ENCODE data around the gene RNF126. TPM values are rescaled to one million over a fixed set of nuclear protein-coding genes. Genes with fewer than 3 reads are reported as not detected.

RNF126 gene
- 22.0 and 32.0 TPM in 2 replicates for total RNA-seq

DNA sequence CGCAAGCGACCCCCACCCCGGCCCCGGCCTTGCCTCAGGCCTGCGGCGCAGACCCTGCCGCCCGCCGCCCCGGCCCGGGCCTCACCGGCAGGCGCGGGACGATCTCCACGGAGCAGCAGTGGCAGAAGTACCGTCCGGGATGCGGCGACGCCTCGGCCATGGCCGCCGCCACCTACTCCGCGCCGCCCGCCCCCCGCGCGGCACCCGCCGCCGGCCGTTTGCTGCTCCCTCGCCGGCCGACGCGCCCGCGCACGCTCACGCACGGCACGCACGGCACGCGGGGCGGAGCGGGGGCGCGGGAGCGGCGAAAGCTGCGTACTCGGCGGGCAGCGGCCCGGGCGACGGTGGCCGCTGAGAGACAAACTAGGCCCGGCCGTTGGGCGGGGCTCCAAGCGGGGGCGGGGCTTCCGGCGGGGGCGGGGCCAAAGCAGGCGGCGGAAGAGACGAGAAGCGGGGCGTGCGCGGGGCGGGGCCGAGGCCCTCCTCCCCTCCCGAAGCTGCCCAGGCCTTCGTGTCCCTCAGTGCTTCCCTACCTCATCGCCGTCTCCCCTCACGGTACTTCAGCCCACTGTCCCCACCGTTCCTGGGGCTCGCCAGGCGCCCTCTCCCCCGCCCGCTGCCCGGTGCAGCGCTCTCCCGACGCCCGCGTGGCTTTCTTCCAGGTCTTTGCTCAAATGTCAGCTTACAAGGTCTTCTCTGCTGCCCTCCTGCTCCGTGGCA, at the start of gene RNF126:
TSS of gene RNF126 (minus strand) at position 253 of the 720 bp plus-strand sequence. CDS start at position 160, 93 bp downstream.

DNA sequence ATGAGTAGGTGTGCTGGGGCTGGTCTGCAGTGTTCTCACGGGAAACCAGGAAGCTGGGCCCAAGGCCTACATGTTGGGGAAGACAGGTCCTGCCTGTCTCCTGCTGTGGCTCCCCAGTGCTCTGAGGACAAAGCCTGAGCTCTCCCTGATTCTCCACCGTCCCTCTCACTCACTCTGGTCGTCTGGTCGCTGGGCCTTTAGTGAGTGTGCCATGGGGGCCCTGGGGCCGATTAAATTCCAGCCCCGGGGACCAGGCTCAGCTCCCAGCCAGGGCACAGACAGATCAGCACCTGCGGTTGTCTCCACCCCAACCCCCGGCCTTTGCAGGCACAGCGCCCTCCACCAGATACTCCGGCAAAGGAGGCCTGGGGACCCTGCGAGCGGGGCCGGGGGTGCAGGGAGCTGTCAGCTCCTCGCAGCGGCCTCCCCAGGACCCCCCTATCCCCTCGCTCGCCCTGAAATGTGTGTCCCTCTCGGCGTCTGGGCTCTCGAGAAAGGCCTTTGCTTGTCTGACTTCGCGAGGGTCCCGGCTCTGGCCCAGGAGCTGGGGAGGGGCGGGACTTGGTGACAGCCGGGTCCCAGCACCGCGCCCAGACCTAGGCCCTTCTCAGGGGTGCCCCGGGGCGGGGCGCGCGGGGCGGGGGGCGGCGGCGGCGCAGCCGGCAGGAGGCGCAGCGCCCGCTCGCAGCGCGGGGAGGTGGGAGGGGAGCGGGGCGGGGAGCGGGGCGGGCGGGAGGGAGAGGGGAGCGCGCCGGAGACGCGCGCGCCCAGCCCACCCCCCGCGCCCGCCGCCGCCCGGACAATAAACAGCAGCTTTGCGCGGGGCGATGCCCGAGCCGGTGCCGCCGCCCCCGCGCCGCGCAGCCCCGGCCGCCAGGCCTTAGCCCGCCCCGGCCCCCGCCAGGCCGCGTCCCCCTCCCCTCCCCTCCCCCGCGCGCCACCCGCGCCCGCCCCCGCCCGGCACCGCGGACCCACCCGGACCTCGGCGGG, 45.4 kb upstream of the RNF126 start, which contains the start of gene PALM:
TSS of gene PALM (plus strand) at position 782 of the 990 bp plus-strand sequence. CDS start 212 bp downstream, outside the sequence.

DNA sequence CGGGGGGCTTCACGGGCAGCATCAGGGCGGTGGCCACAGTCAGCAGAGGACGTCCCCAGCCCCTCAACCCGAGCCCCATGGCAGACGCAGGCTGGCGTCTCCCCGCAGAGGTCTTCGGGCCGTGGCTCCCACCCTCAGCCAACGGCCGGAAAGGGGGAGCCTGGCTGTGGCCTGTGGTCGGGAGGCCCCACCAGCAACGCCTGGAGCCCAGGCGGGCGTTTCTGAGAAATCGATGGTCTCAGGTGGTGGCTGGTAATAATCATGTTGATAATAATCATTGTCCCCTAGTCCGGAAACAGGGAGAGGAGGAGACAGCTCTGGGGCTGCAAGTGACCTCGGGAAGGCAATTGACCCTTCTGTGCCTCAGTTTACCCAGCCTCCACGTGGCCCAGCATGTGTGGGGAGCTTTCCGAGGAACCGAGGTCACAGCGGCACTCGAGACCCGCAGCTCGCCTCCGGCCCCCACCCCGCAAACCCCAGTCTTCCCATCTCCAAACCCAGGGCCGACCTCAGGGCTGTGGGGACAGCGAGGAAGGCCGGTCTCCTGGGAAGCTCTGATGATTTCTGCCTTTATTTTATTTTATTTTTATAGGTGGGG, 32.4 kb upstream of the RNF126 start, which contains the start of gene PRSS57:
TSS of gene PRSS57 (minus strand) at position 101 of the 598 bp plus-strand sequence. CDS start at position 79, 22 bp downstream.

DNA sequence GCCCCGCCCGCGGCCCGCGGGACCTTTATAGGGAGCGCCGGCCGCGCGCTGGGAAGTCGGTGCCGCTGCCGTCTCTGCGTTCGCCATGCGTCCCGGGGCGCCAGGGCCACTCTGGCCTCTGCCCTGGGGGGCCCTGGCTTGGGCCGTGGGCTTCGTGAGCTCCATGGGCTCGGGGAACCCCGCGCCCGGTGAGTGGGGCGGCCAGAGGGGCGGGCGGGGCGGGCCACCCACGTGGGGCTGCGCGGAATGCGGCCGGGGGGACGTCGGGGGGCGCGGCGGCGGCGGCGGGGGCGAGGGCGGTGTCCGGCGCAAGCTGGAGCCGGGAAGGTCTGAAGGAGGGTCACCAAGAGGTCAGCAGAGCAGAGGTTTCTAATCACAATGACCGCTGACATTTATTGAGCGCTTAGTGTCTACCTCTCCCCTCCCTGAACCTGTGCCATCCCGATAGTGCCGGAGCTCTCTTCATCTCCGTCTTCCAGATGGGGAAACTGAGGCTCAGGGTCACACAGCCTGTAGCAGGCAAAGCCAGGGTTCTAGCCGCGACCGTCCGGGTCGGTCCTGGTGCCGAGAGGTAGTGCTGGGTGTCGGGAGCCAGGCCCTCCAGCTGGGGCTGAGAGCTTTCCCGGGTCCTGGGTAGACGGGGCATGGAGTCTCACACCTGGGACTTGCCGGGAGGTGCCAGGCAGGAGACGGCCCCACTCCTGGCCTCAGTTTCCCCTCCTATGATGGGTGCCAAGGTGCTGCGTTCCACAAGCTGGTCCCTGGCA, 13.5 kb upstream of the RNF126 start, which contains the start of gene FSTL3:
TSS of gene FSTL3 (plus strand) at position 54 of the 767 bp plus-strand sequence. CDS start at position 86, 32 bp downstream.

DNA sequence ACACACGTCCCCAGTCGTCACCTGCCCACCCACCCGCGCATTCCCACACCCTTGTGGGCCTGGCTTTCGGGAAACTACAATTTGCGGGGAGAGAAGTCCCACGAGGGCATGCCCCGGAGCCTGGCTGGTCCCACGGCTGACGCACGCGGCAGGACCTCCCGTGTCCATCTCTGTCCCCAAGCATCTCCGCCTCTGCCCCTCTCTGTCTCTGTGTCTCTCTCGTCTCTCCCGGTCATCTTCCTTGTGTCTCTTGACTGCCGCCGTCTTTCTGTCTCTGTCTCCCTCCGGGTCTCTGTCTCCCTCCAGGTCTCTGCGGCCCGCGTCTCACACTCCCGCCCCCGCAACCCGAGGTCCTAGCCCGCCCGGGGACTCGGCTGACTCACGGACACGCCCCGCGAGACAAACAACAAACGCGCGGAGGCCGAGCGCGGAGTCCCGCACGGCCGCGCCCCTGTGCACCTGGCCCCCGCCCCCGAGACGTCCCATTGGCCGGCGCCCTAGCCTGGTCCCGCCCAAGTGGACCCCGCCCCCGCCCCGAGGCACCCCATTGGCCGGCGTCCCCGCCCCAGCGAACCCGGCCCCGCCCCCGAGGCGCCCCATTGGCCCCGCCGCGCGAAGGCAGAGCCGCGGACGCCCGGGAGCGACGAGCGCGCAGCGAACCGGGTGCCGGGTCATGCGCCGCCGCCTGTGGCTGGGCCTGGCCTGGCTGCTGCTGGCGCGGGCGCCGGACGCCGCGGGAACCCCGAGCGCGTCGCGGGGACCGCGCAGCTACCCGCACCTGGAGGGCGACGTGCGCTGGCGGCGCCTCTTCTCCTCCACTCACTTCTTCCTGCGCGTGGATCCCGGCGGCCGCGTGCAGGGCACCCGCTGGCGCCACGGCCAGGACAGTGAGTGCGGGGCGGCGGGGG, 23.5 kb downstream of the RNF126 start, which contains the start of gene FGF22:
TSS of gene FGF22 (plus strand) at position 627 of the 908 bp plus-strand sequence. CDS start at position 674, 47 bp downstream.

DNA sequence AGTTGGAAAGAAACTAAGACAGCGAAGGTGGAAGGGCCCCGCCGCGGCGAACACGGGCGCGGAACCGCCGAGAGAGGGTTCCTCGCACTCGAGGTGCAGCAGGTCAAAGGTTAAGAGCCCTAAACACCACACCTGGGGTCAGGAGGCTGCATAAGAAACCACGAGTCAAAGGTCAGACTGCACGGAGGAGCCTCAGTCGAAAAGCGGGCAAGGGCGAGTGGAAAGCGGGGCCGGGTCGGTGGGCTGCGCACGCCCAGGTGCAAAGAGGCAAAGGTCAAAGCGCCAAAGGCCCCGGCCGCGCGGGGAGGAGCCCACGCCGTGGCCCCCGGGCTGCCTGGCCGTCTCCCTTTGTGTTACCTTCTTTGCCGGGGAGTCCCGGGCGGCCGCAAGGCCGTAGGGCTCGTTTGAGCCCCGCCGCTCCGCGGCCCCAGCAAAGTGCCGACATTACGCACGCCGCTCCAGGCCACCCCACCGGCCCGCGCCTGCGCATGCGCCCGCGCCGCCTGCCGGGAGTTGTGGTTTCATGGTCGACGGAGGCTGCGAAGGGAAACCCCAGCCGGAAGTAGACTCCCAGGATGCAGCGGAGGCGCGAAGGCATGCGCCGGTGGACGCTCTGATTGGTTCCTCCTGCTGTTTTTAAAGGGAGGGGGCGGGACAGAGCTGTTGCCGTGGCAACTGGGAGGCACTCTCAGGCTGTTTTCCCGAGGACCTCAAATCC, 29.8 kb downstream of the RNF126 start, which contains the start of gene POLRMT:
TSS of gene POLRMT (minus strand) at position 470 of the 718 bp plus-strand sequence. CDS start at position 445, 25 bp downstream.

Other genes with a start within 250 kb of the RNF126 start
- gene SHC2, start 202.2 kb downstream of the RNF126 start, total RNA-seq: 1.4 TPM in 1 of 2 replicates, not detected in the other
- under 0.01 TPM in 1 of 2 replicates, not detected in the other for gene MADCAM1, start 166.7 kb downstream of the RNF126 start, total RNA-seq
- 29.3 and 31.3 TPM in 2 replicates for gene TPGS1, start 155.7 kb downstream of the RNF126 start, total RNA-seq
- 51.3 and 78.8 TPM in 2 replicates for gene CDC34, start 131.5 kb downstream of the RNF126 start, total RNA-seq
- 0.28 TPM in 1 of 2 replicates, not detected in the other for gene GZMM, start 119.2 kb downstream of the RNF126 start, total RNA-seq
- gene BSG, start 90.6 kb downstream of the RNF126 start, total RNA-seq: 181 and 379 TPM in 2 replicates
- 1.1 and 1.2 TPM in 2 replicates for gene HCN2, start 73.3 kb downstream of the RNF126 start, total RNA-seq
- gene POLRMT, start 29.7 kb downstream of the RNF126 start, total RNA-seq: 23.7 and 32.0 TPM in 2 replicates
- not detected in 2 replicates for gene FGF22, start 23.3 kb downstream of the RNF126 start, total RNA-seq
- gene FSTL3, start 13.2 kb upstream of the RNF126 start, total RNA-seq: 52.0 and 68.5 TPM in 2 replicates
- gene PRSS57, start 32.2 kb upstream of the RNF126 start, total RNA-seq: not detected in 2 replicates
- 3.8 and 13.8 TPM in 2 replicates for gene PALM, start 45.7 kb upstream of the RNF126 start, total RNA-seq
- 0.19 and 0.85 TPM in 2 replicates for gene MISP, start 87.9 kb upstream of the RNF126 start, total RNA-seq
- 56.9 and 163 TPM in 2 replicates for gene PTBP1, start 134.2 kb upstream of the RNF126 start, total RNA-seq
- gene PLPPR3, start 158.7 kb upstream of the RNF126 start, total RNA-seq: 0.56 TPM in 1 of 2 replicates, not detected in the other
- not detected in 2 replicates for gene AZU1, start 164.6 kb upstream of the RNF126 start, total RNA-seq
- not detected in 2 replicates for gene PRTN3, start 177.8 kb upstream of the RNF126 start, total RNA-seq
- gene ELANE, start 189.1 kb upstream of the RNF126 start, total RNA-seq: not detected in 2 replicates
- gene CFD, start 196.4 kb upstream of the RNF126 start, total RNA-seq: 0.38 and 4.5 TPM in 2 replicates
- gene MED16, start 230.0 kb upstream of the RNF126 start, total RNA-seq: 19.2 and 21.3 TPM in 2 replicates
- gene RNU6-9, start 230.3 kb upstream of the RNF126 start, total RNA-seq: not detected in 2 replicates

All from regular cardiac myocyte (primary cell).